HEK293 (cell line): Measurements from ENCODE around the gene FNDC10.

Experiments used
- CTCF ChIA-PET: fragments of 350-600 bp; formaldehyde crosslinking; extraction: SDS; loops from one replicate; lab custom pipeline; 2021; ENCODE audit warnings: antibody characterized with exemption; lab: Yijun Ruan, JAX
- POLR2A ChIA-PET: fragments of 300-600 bp; formaldehyde crosslinking; extraction: SDS; loops from one replicate; lab custom pipeline; 2020; ENCODE audit warnings: antibody characterized with exemption, inconsistent platforms; lab: Yijun Ruan, JAX
- H3K27ac ChIP-seq: fragments of 200-500 bp; sonication (Bioruptor generic); 2 replicates; pipeline ENCODE4 v1.5.1; 2014; ENCODE audit warnings: low read depth, low read length, control low read depth, inconsistent platforms; ENCODE audit errors: extremely low read depth
- H3K36me3 ChIP-seq, 2 experiments: fragments of 200-500 bp in 1 of 2; sonication (Bioruptor generic) in 1 of 2; 1 replicate in 1 of 2; 2 replicates in 1 of 2; pipeline ENCODE4 v1.5.1; 2014 to 2017; ENCODE audit warnings: inconsistent platforms in 2 of 2, low read length in 2 of 2; ENCODE audit not compliant: control insufficient read depth in 2 of 2, insufficient read depth in 1 of 2
- H3K4me1 ChIP-seq: fragments of 200-500 bp; sonication (Bioruptor generic); 2 replicates; pipeline ENCODE4 v1.5.1; 2014; ENCODE audit warnings: mild to moderate bottlenecking, low read length, inconsistent platforms; ENCODE audit not compliant: control insufficient read depth, insufficient read depth
- H3K4me3 ChIP-seq: 2 replicates; pipeline ENCODE4 v1.5.1; 2011; ENCODE audit warnings: low read depth, mild to moderate bottlenecking, control low read depth, low read length, moderate library complexity
- H3K9me3 ChIP-seq: fragments of 200-500 bp; sonication (Bioruptor generic); 2 replicates; pipeline ENCODE4 v1.5.1; 2014; ENCODE audit warnings: low read depth, low read length, inconsistent platforms; ENCODE audit not compliant: control insufficient read depth, insufficient read depth
- HIC1 ChIP-seq: fragments of 450-650 bp; formaldehyde crosslinking; IDR thresholded peaks from 2 replicates; pipeline ENCODE4 v1.5.1; 2016; ENCODE audit warnings: missing biosample characterization, missing genetic modification characterization
- HOXC10 ChIP-seq: sonication (generic); formaldehyde crosslinking; IDR thresholded peaks from 2 replicates; pipeline ENCODE4 v1.8.1; 2023; ENCODE audit warnings: mild to moderate bottlenecking, missing genetic modification reagents
- MZF1 ChIP-seq: fragments of 450-650 bp; formaldehyde crosslinking; IDR thresholded peaks from 2 replicates; pipeline ENCODE4 v1.5.1; 2017; ENCODE audit warnings: missing biosample characterization, missing genetic modification characterization, borderline replicate concordance
- RBAK ChIP-seq: fragments of 450-650 bp; formaldehyde crosslinking; IDR thresholded peaks from 2 replicates; pipeline ENCODE4 v1.5.1; 2016; ENCODE audit warnings: missing biosample characterization, missing genetic modification characterization
- SP3 ChIP-seq: fragments of 450-650 bp; formaldehyde crosslinking; IDR thresholded peaks from 2 replicates; pipeline ENCODE4 v1.5.1; 2016; ENCODE audit warnings: missing biosample characterization, missing genetic modification characterization
- YY1 ChIP-seq: fragments of 450-650 bp; formaldehyde crosslinking; IDR thresholded peaks from 2 replicates; pipeline ENCODE4 v1.5.1; 2018; ENCODE audit warnings: missing biosample characterization, missing genetic modification characterization
- ZBTB48 ChIP-seq: fragments of 450-650 bp; formaldehyde crosslinking; IDR thresholded peaks from 2 replicates; pipeline ENCODE4 v1.5.1; 2016; ENCODE audit warnings: missing biosample characterization, missing genetic modification characterization
- ZBTB49 ChIP-seq: fragments of 450-650 bp; formaldehyde crosslinking; IDR thresholded peaks from 2 replicates; pipeline ENCODE4 v1.5.1; 2016; ENCODE audit warnings: missing biosample characterization, missing genetic modification characterization, low read depth
- ZFP3 ChIP-seq: fragments of 450-650 bp; formaldehyde crosslinking; IDR thresholded peaks from 2 replicates; pipeline ENCODE4 v1.5.1; 2016; ENCODE audit warnings: low read depth, missing biosample characterization, missing genetic modification characterization
- ZIC2 ChIP-seq: fragments of 450-650 bp; formaldehyde crosslinking; IDR thresholded peaks from 2 replicates; pipeline ENCODE4 v1.5.1; 2016; ENCODE audit warnings: missing biosample characterization, missing genetic modification characterization
- ZNF211 ChIP-seq: fragments of 450-650 bp; formaldehyde crosslinking; IDR thresholded peaks from 2 replicates; pipeline ENCODE4 v1.5.1; 2016; ENCODE audit warnings: low read depth, missing biosample characterization, missing genetic modification characterization
- ZNF214 ChIP-seq: fragments of 450-650 bp; formaldehyde crosslinking; IDR thresholded peaks from 2 replicates; pipeline ENCODE4 v1.5.1; 2017; ENCODE audit warnings: missing biosample characterization, mild to moderate bottlenecking, missing genetic modification characterization, borderline replicate concordance
- ZNF221 ChIP-seq: fragments of 450-650 bp; formaldehyde crosslinking; IDR thresholded peaks from 2 replicates; pipeline ENCODE4 v1.5.1; 2017; ENCODE audit warnings: missing biosample characterization, missing genetic modification characterization, borderline replicate concordance
- ZNF48 ChIP-seq: fragments of 450-650 bp; formaldehyde crosslinking; IDR thresholded peaks from 2 replicates; pipeline ENCODE4 v1.5.1; 2016; ENCODE audit warnings: missing biosample characterization, missing genetic modification characterization
- ZNF529 ChIP-seq: fragments of 450-650 bp; formaldehyde crosslinking; IDR thresholded peaks from 2 replicates; pipeline ENCODE4 v1.5.1; 2017; ENCODE audit warnings: missing genetic modification characterization, missing biosample characterization; ENCODE audit not compliant: insufficient replicate concordance
- ZNF558 ChIP-seq: fragments of 450-650 bp; formaldehyde crosslinking; IDR thresholded peaks from 2 replicates; pipeline ENCODE4 v1.5.1; 2016; ENCODE audit warnings: missing biosample characterization, missing genetic modification characterization
- ZNF585B ChIP-seq: fragments of 450-650 bp; formaldehyde crosslinking; IDR thresholded peaks from 2 replicates; pipeline ENCODE4 v1.5.1; 2016; ENCODE audit warnings: missing biosample characterization, missing genetic modification characterization
- ZNF645 ChIP-seq: fragments of 450-650 bp; formaldehyde crosslinking; IDR thresholded peaks from 2 replicates; pipeline ENCODE4; 2016; ENCODE audit warnings: missing biosample characterization, missing genetic modification characterization
- ZNF76 ChIP-seq: fragments of 450-650 bp; formaldehyde crosslinking; IDR thresholded peaks from 2 replicates; pipeline ENCODE4; 2016; ENCODE audit warnings: low read depth, missing biosample characterization, missing genetic modification characterization, borderline replicate concordance
- ZSCAN18 ChIP-seq: fragments of 450-650 bp; formaldehyde crosslinking; IDR thresholded peaks from 2 replicates; pipeline ENCODE4 v1.5.1; 2016; ENCODE audit warnings: missing biosample characterization, missing genetic modification characterization

Gene FNDC10

GRCh38 chr1:1582585-1583346 lies 17.2 kb downstream of the FNDC10 start:
- TF ChIP-seq ZNF558 (tag by site-specific recombination) (no peak), RBAK (tag by site-specific recombination) (peak; percentile 75; the same call in 1 of the 2 replicates), ZIC2 (tag by site-specific recombination) (no peak)
- Histone ChIP-seq H3K4me1 (no peaks in the 10 kb centered on the region), H3K9me3 (no peaks in the 10 kb centered on the region), H3K36me3 (no peaks in the 10 kb centered on the region), H3K27ac (no peak overlapping the region), H3K4me3 (no peak overlapping the region)
- CTCF ChIA-PET: no interaction called here
- POLR2A ChIA-PET: interaction anchor here (0.6 kb wide), 1 partner anchor 21 kb away, joined by 9 read pairs; no protein-coding TSS in a partner anchor

- Histone ChIP-seq H3K4me3 (no peak overlapping the region), H3K36me3 (no peaks in the 10 kb centered on the region), H3K4me1 (no peaks in the 10 kb centered on the region), H3K27ac (no peak overlapping the region), H3K9me3 (no peaks in the 10 kb centered on the region)
- TF ChIP-seq ZNF529 (tag by site-specific recombination) (no peak), SP3 (tag by site-specific recombination) (no peak), ZNF585B (tag by site-specific recombination) (no peak), HIC1 (tag by site-specific recombination) (no peak), YY1 (tag by site-specific recombination) (no peak), ZBTB48 (no peak), ZNF211 (no peak), ZFP3 (tag by site-specific recombination) (no peak), ZBTB49 (tag by site-specific recombination) (no peak), ZNF48 (tag by site-specific recombination) (no peak), MZF1 (tag by site-specific recombination) (no peak), HOXC10 (CRISPR knock-in tag) (no peak), ZNF76 (tag by site-specific recombination) (no peak), ZSCAN18 (tag by site-specific recombination) (no peak), ZNF221 (tag by site-specific recombination) (no peak), ZNF214 (tag by site-specific recombination) (no peak), ZNF645 (tag by site-specific recombination) (no peak)
- POLR2A ChIA-PET: interaction anchor here (0.6 to 1.3 kb wide), 4 partner anchors 11 to 130 kb away, joined by 4 to 6 read pairs (median 5); partner anchors contain the start of gene MIB2
- CTCF ChIA-PET: no interaction called here
These were observed 21.5 kb downstream of the FNDC10 start for GRCh38 chr1:1578371-1578940.
